HG03558 (cell line): ENCODE measurements around the gene PSMD5.

Experiments
- ATAC-seq: cut with Tn5 transposase; IDR thresholded peaks from one replicate; pipeline ENCODE4 v1.9.1; 2021; ENCODE audit warnings: moderate number of reproducible peaks; ENCODE audit not compliant: unreplicated experiment; ENCODE audit errors: extremely low read depth

The PSMD5 gene

DNA sequence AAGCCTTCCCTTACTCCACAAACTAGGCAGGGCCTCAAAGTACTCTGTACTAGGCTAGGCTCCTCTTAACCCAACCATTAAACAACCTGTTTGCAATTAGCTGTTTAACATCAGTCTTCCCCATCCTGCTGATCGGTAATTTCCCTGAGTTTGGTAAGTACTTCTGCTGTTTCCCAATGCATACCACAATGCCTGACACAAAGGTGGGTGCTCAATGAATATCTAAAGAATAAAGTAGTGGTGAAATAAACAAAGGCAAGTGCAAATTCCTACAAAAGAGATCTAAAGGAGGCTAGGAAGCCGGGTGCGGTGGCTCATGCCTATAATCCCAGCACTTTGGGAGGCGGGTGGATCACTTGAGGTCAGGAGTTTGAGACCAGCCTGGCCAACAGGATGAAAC lies 74.5 kb downstream of the PSMD5 start:
- no peak for ATAC-seq

DNA sequence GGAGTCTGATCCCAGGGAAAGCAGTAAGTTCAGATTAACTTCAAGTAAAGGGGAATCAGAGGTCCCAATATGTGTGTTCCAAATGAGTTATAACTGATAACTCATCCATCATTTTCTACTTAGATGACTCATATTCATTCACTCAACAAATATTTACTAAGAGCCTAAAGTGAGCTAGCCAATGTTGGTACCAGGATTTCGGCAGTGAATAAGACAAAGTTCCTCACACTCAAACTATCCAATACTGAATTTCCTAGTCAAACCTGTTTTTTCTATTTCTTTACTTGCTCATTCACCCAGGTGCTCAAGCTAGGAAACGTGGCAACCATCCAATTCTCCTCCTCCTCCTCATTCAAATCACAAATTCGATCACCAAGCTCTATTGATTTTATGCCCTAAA lies 75.3 kb downstream of the PSMD5 start:
- ATAC-seq, result no peak
